ENCODE results near the gene SAP30BP. TPM values are rescaled to one million over a fixed set of nuclear protein-coding genes. Genes with fewer than 3 reads are reported as not detected.

SAP30BP gene
- polyA plus RNA-seq, 2 of the 4 experiments (the other 2 are of a cell fraction) = 103 to 139 TPM

GRCh38 chr17:75701288-75701687 lies 34.1 kb downstream of the SAP30BP start:
- Histone ChIP-seq H3K9me3 (no peaks in the 10 kb centered on the region), H3K4me3 (peak overlapping the region; percentile 7; the same call in 1 of the 3 replicates), H3K4me2 (peak overlapping the region; percentile 60), H3K4me1 (peaks cover 84% of the 10 kb centered on the region), H3K27ac (peak overlapping the region; percentile 93)
- FAIRE-seq (no peak), DNase-seq (ENCODE audit: low read depth in 1 of 2, low spot score in 1 of 2) (no peak), ATAC-seq (no peak)
- ChIA-PET CTCF (interaction anchor here (7.5 to 9.9 kb wide), 2 partner anchors 19 to 47 kb away, joined by 108 to 116 read pairs; partner anchors contain the start of gene ITGB4), POLR2A (no interaction called here)
- WGBS (ENCODE audit: missing lambda C conversion rate) = 95% methylated on average over 10 of the region's 10 CpGs
- no peak for TF ChIP-seq EHF (CRISPR knock-in tag; IDR thresholded peaks at IDR 0.05)
- no peak for TF ChIP-seq RAD21 (conservative IDR thresholded peaks at IDR 0.05 in 1 of 2, IDR thresholded peaks at IDR 0.05 in 1 of 2)
- TF ChIP-seq MAFK (IDR thresholded peaks at IDR 0.05; ENCODE audit: partially characterized antibody) = no peak
- TF ChIP-seq NFE2L2 (conservative IDR thresholded peaks at IDR 0.05; ENCODE audit: low read length) = no peak
- no peak for TF ChIP-seq HOXB5 (CRISPR knock-in tag; IDR thresholded peaks at IDR 0.05)
- TF ChIP-seq, protein P1, sequence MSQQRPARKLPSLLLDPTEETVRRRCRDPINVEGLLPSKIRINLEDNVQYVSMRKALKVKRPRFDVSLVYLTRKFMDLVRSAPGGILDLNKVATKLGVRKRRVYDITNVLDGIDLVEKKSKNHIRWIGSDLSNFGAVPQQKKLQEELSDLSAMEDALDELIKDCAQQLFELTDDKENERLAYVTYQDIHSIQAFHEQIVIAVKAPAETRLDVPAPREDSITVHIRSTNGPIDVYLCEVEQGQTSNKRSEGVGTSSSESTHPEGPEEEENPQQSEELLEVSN (IDR thresholded peaks at IDR 0.05; ENCODE audit: borderline replicate concordance, low read depth) = no peak
- TF ChIP-seq TP53 (CRISPR knock-in tag; IDR thresholded peaks at IDR 0.05) = no peak
- no peak for TF ChIP-seq HES2 (IDR thresholded peaks at IDR 0.05)
- no peak for TF ChIP-seq RFX5 (IDR thresholded peaks at IDR 0.05)
- TF ChIP-seq CTCF (IDR thresholded peaks at IDR 0.05) = no peak
- no peak for TF ChIP-seq POLR2AphosphoS2 (conservative IDR thresholded peaks at IDR 0.05; ENCODE audit: low read length)
- TF ChIP-seq ESRRA (IDR thresholded peaks at IDR 0.05; ENCODE audit: borderline replicate concordance, low read length) = no peak
- TF ChIP-seq CBX8 (IDR thresholded peaks at IDR 0.05) = no peak
- no peak for TF ChIP-seq EP300 (IDR thresholded peaks at IDR 0.05)
- no peak for TF ChIP-seq KDM1A (IDR thresholded peaks at IDR 0.05; ENCODE audit: low read depth)
- no peak for TF ChIP-seq HOXA7 (CRISPR knock-in tag; IDR thresholded peaks at IDR 0.05)
- TF ChIP-seq ATOH8 (CRISPR knock-in tag; IDR thresholded peaks at IDR 0.05; ENCODE audit: low read depth) = no peak

- no peak for DNase-seq (ENCODE audit: low read depth in 1 of 2, low spot score in 1 of 2)
- no peak overlapping the region for H3K4me3 ChIP-seq
- H3K4me2 ChIP-seq = no peak overlapping the region
- no peak for ATAC-seq
- peaks cover 83% of the 10 kb centered on the region for H3K4me1 ChIP-seq
- no peak for TF ChIP-seq REST (IDR thresholded peaks at IDR 0.05)
- TF ChIP-seq ZFP36 (IDR thresholded peaks at IDR 0.05; ENCODE audit: borderline replicate concordance, partially characterized antibody) = no peak
- no peak for TF ChIP-seq KDM5A (IDR thresholded peaks at IDR 0.05)
- TF ChIP-seq NFE2L2 (conservative IDR thresholded peaks at IDR 0.05; ENCODE audit: low read length) = no peak
- TF ChIP-seq, protein P2, sequence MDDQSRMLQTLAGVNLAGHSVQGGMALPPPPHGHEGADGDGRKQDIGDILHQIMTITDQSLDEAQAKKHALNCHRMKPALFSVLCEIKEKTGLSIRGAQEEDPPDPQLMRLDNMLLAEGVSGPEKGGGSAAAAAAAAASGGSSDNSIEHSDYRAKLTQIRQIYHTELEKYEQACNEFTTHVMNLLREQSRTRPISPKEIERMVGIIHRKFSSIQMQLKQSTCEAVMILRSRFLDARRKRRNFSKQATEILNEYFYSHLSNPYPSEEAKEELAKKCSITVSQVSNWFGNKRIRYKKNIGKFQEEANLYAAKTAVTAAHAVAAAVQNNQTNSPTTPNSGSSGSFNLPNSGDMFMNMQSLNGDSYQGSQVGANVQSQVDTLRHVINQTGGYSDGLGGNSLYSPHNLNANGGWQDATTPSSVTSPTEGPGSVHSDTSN (IDR thresholded peaks at IDR 0.05) = no peak
- no peak for TF ChIP-seq ATOH8 (CRISPR knock-in tag; IDR thresholded peaks at IDR 0.05; ENCODE audit: low read depth)
- TF ChIP-seq CEBPB (IDR thresholded peaks at IDR 0.05) = no peak
- no peak for TF ChIP-seq ZSCAN20 (CRISPR knock-in tag; IDR thresholded peaks at IDR 0.05)
- TF ChIP-seq FOSB (CRISPR knock-in tag; IDR thresholded peaks at IDR 0.05) = no peak
- no peak for TF ChIP-seq EP300 (IDR thresholded peaks at IDR 0.05)
- no peak for TF ChIP-seq HOXB5 (CRISPR knock-in tag; IDR thresholded peaks at IDR 0.05)
- no peaks in the 10 kb centered on the region for H3K9me3 ChIP-seq
- ChIA-PET CTCF (interaction anchor here (0.6 to 9.9 kb wide), 5 partner anchors 17 to 380 kb away, joined by 3 to 116 read pairs (median 4); partner anchors contain the start of genes ITGB4 and SMIM5), POLR2A (interaction anchor here (0.9 kb wide), 1 partner anchor 77 kb away, joined by 3 read pairs; no protein-coding TSS in a partner anchor)
- WGBS (ENCODE audit: missing lambda C conversion rate) = 93% methylated on average over 12 of the region's 12 CpGs
- FAIRE-seq = no peak
- peak overlapping the region; percentile 93; a peak in 5 of 6 replicates for H3K27ac ChIP-seq
These were observed 36.1 kb downstream of the SAP30BP start for GRCh38 chr17:75703191-75703590.

All from A549 (cell line).